ENCODE data around the gene ACP2.

Gene ACP2

GRCh38 chr11:47248664-47249377 lies at the start of gene ACP2:
Gene ACP2 (minus strand): TSS chr11:47248814. CDS start chr11:47248789, 25 bp downstream.
- peak; percentile 83 for DNase-seq (ENCODE audit: low read depth)

GRCh38 chr11:47296045-47296444 lies 47.4 kb upstream of the ACP2 start:
- no peak for DNase-seq (ENCODE audit: low read depth)

DNA sequence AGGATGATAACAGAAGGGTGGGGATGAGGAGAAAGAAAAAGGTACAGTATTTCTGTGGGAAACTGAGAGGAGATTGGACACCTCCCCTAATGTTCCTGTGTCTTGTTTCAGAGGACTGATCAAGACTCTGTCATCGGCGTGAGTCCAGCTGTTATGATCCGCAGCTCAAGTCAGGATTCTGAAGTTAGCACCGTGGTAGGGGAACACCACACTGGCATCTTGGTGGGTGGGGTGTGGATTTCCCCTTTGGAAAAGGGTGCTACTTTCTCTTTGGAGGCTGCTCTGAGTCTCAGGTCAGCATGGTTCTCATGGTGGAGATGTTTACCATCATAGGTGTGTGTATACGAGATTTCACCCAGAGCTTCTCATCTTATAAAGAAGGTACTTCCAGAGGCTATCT lies 46.8 kb upstream of the ACP2 start:
- DNase-seq (ENCODE audit: low read depth), result no peak

DNA sequence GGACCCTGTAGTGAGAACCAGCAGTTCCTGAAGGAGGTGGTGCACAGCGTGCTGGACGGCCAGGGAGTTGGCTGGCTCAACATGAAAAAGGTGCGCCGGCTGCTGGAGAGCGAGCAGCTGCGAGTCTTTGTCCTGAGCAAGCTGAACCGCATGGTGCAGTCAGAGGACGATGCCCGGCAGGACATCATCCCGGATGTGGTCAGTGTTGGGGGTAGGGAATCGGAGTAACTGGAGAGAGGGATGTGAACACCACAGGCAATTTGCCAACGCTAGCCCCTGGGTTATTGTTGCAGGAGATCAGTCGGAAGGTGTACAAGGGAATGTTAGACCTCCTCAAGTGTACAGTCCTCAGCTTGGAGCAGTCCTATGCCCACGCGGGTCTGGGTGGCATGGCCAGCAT lies 41.2 kb upstream of the ACP2 start:
- DNase-seq (ENCODE audit: low read depth), result no peak

GRCh38 chr11:47288066-47288465 lies 39.5 kb upstream of the ACP2 start:
- no peak for DNase-seq (ENCODE audit: low read depth)

- no peak for DNase-seq (ENCODE audit: low read depth)
These were observed 37.6 kb upstream of the ACP2 start for GRCh38 chr11:47285969-47286770.

- no peak for DNase-seq (ENCODE audit: low read depth)
These were observed 35.5 kb upstream of the ACP2 start for GRCh38 chr11:47284151-47284550.

DNA sequence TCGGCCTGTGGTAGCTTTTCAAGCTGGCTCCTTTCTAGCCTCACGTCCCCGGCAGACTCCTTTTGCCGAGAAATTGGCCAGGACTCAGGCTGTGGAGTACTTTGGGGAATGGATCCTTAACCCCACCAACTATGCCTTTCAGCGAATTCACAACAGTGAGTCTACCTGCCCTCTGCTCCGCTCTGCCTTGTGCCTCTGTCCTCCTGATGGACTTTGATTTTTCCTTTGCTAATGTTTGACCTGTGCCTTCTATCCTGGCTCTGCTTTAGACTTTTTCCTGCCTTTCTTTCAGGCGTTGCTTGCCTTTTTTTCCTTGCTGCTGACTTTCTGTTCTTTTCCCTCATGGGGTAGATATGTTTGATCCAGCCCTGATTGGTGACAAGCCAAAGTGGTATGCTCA lies 33.8 kb upstream of the ACP2 start:
- DNase-seq (ENCODE audit: low read depth), result no peak

- DNase-seq (ENCODE audit: low read depth), result no peak
These were observed 32.2 kb upstream of the ACP2 start for GRCh38 chr11:47280860-47281259.

- DNase-seq (ENCODE audit: low read depth), result no peak
These were observed 31.5 kb upstream of the ACP2 start for GRCh38 chr11:47280099-47280498.

DNA sequence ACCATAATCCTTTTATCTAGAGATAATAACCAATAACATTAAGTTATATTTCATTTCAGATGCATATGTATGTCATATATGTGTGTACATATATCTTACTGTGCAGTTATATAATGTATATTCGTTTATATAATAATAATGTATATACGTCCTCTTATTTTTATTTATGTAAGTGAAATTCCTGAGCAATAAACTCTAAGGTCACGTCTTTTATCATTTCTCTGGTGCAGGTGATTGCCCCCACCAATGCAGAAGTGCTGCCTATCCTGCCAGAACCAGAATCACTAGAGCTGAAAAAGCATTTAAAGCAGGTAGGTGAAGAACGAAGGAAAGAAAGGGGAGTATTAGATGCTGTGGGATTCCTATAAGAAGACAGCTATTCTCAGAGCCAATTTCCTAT lies 30.2 kb upstream of the ACP2 start:
- DNase-seq (ENCODE audit: low read depth), result no peak

- DNase-seq (ENCODE audit: low read depth), result no peak
These were observed 29.4 kb upstream of the ACP2 start for GRCh38 chr11:47278058-47278457.

DNA sequence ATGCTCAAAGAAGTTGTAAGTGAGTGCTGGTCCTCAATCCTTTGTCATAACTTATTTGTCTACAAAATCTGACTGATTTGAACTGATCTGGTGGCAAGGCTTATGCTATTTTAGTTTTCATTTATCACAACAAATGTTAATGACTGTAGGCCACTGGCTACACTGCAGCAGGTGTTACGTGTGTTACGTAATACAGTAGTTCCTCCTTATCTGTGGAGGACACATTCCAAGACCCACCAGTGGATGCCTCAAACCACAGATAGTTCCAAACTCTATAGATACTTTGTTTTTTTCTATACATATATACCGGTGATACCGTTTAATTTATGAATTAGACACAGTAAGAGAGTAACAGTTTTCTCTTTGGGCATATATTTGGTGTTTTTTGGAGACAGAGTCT lies 28.3 kb upstream of the ACP2 start:
- no peak for DNase-seq (ENCODE audit: low read depth)

DNA sequence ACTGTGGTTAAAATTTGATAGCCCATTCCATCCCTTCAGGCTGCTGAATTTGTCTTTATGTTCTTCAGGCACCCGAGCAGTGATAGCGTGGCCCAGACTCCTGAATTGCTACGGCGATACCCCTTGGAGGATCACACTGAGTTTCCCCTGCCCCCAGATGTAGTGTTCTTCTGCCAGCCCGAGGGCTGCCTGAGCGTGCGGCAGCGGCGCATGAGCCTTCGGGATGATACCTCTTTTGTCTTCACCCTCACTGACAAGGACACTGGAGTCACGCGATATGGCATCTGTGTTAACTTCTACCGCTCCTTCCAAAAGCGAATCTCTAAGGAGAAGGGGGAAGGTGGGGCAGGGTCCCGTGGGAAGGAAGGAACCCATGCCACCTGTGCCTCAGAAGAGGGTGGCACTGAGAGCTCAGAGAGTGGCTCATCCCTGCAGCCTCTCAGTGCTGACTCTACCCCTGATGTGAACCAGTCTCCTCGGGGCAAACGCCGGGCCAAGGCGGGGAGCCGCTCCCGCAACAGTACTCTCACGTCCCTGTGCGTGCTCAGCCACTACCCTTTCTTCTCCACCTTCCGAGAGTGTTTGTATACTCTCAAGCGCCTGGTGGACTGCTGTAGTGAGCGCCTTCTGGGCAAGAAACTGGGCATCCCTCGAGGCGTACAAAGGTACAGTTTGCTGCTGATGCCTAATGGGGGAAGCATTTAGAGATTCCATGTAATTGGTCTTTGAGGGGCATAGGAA lies 26.1 kb upstream of the ACP2 start:
- DNase-seq (ENCODE audit: low read depth), result no peak

DNA sequence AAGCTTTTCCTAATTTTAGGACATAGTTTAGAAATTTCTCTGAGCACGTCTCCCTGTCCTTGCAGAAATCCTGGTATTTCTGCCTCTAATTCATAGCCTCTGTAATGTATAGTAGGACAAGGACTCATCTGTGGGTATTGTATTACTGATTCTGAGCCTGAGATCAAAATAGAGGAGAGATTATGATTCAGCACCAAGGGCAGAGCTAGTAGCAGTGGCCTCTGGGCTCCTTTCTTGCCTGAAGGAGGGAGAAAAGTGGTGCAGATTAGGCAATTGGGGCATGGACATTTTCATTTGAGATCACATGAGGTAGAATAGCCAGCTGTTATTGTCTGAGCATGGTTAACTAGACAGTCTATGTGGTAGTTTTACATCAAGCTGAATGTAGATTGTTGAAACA lies 24.1 kb upstream of the ACP2 start:
- no peak for DNase-seq (ENCODE audit: low read depth)

GRCh38 chr11:47271961-47272661 lies 23.5 kb upstream of the ACP2 start:
- no peak for DNase-seq (ENCODE audit: low read depth)

- DNase-seq (ENCODE audit: low read depth), result no peak
These were observed 22.7 kb upstream of the ACP2 start for GRCh38 chr11:47271328-47271727.

DNA sequence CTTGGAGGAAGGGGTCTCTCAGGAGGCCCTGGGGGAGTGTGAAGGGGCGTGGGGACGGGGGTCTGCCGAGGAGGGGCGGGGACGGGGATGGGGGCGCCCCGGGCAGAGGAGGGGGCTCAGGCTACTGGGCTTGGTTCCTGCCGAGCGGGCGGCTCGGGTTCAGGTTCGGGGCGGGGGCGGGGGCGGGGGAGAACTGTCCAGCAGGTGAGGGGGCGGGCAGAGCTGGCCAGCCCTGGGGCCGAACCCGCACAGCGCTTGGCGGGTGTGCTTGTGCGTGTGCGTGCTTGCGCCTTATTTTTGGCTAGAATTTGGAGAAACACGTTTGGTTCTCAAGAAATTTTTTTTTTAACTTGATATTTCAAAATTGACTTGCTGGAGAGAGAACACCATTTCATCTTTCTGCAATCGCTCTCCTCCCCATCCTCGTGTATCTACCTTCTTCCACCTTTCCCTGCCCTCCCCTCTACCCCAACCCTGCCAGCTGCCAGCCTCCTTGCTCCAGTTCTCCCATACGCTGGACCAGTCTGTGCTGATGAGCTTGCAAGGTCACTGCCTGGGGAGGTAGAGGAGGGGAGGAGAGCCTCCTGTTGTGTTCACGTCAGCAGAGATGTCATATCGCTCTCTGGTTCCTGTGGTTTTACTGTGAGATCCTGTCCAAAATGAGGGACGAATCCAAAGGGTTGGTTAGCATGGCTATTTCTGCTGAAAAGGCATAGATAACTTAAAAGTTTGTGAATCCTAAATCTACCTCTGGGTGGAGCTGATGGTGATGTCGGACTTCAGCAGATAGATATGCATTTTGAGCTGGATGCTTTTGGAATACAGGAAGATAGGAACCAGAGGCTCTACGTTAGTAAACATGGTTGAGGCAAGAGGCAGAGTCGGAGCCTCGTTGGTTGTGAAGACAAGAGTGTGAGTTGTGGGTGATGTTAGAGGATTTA lies 22.0 kb upstream of the ACP2 start:
- DNase-seq (ENCODE audit: low read depth), result no peak

- DNase-seq (ENCODE audit: low read depth), result peak; percentile 87
These were observed 21.3 kb upstream of the ACP2 start, which contains the start of gene MADD for GRCh38 chr11:47269829-47270305. Gene MADD (plus strand): TSS chr11:47270133.

DNA sequence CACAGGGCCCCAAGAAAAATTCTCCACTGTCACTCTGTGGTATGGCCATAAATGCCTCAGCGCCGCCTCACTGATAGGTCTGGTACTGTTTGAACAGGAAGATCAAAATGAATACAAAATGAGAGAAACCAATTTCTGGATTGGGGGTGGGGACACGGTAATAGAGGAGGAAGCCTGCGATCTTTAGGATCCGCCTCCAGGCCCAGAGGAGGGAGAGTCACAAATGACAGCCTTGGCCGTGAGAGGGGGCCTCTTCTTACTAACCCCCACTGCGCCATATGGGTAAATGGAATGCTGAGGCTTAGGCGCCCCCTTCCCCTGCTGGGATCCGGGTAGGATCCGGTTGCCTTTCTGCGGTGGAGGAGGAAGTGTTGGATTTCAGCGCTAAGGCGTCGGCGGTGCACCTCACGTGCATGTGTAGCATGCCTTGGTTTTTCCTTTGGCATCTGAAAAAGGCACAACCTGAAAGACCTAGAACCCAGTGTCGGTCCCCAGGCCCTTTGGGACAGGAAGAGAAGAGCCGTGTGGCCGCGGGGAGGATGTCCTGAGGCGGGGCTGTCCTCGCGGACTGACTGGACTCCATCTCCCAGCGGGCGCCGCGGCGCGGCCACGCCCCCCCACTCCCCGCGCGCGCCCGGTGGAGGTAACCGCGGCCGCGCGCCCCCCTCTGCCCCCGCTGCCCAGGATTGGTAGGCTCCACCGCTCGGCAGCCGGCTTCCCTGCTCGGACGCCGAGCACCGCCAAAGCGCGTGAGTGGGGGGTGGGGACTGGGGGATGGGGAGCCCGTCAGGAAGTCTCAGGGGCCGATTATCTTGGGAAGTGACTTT lies 20.6 kb upstream of the ACP2 start:
- DNase-seq (ENCODE audit: low read depth), result peak; percentile 80
